Measurements from ENCODE around the gene RNPC3. TPM values are rescaled to one million over a fixed set of nuclear protein-coding genes. Genes with fewer than 3 reads are reported as not detected.
"Not testable (repeated sequence)": the region's sequence is repeated elsewhere in the genome, so short reads cannot be mapped to it uniquely, and the experiment has no call there.

The RNPC3 gene
- total and polyA plus RNA-seq, 2 of the 8 experiments (the other 6 are each of a cell fraction or from before 2014, with no cell fraction given): 10.9 to 12.8 TPM

DNA sequence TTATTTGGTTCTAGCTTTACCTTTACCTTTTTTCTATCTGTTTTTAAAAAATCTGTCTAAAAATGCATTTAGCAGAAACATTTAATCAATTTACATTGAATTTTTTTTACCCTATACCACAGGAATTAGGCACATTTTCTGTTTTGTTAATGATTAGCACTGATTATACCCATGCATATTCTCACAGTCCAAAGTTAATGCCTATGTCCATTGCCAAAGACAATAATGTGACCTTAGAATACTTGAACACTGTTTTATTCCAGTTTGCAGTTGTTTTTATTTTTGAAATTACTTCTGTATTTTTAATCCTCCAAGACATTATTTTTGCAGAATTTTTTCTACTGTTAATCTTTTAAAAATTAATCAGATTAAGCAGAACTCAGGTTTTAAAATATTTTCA lies 34.9 kb downstream of the RNPC3 start (continued):
- no peak for TF ChIP-seq KDM4A (IDR thresholded peaks at IDR 0.05; ENCODE audit: low read depth, low read length, severe bottlenecking)

GRCh38 chr1:103561124-103561523 lies 35.6 kb downstream of the RNPC3 start:
- H3K56ac ChIP-seq (replicated peaks; ENCODE audit: insufficient read length, low read depth, low read length); H3K9me3 ChIP-seq (ENCODE audit: insufficient read depth in 2 of 2, low read depth in 1 of 2, low read length in 1 of 2); FAIRE-seq; H3K18ac ChIP-seq (ENCODE audit: extremely low read depth, low read length); H3K27me3 ChIP-seq (replicated peaks in 1 of 4; ENCODE audit: control insufficient read depth in 3 of 4, extremely low read depth in 1 of 4, insufficient read depth in 3 of 4, low read length in 3 of 4); H2AK5ac ChIP-seq (ENCODE audit: low read depth, low read length); H4K20me1 ChIP-seq (replicated peaks in 1 of 2; ENCODE audit: control insufficient read depth in 1 of 2, insufficient read depth in 2 of 2, low read length in 2 of 2); H3K79me2 ChIP-seq (ENCODE audit: control insufficient read depth in 1 of 2, insufficient read depth in 2 of 2, low read length in 2 of 2); H2AFZ ChIP-seq (ENCODE audit: low read length); H3K4me1 ChIP-seq (replicated peaks in 1 of 4; ENCODE audit: control insufficient read depth in 3 of 4, insufficient read depth in 4 of 4, low read length in 3 of 4); H2BK5ac ChIP-seq (ENCODE audit: low read depth, low read length); H3K27ac ChIP-seq (ENCODE audit: low read depth, low read length); H3K23ac ChIP-seq (ENCODE audit: insufficient read length); CTCF ChIA-PET (ENCODE audit: partially characterized antibody); H3K4ac ChIP-seq (replicated peaks; ENCODE audit: insufficient read length, low read depth, low read length); H3K9ac ChIP-seq (replicated peaks in 1 of 4; ENCODE audit: extremely low read depth in 1 of 4, low read depth in 3 of 4, low read length in 3 of 4); H2BK20ac ChIP-seq (ENCODE audit: low read length); DNase-seq (ENCODE audit: low read depth in 1 of 2, low spot score in 2 of 2); H3K36me3 ChIP-seq (ENCODE audit: control insufficient read depth in 2 of 4, insufficient read depth in 4 of 4, low read length in 3 of 4); H3K14ac ChIP-seq (ENCODE audit: insufficient read length); POLR2A ChIA-PET (ENCODE audit: partially characterized antibody); H2BK15ac ChIP-seq (ENCODE audit: low read length); H3K23me2 ChIP-seq (ENCODE audit: low read depth, low read length); H3K4me3 ChIP-seq (ENCODE audit: extremely low read depth in 1 of 4, insufficient read depth in 2 of 4, low read depth in 3 of 4, low read length in 4 of 4); H4K91ac ChIP-seq (replicated peaks; ENCODE audit: insufficient read length, low read length); H2BK120ac ChIP-seq (replicated peaks; ENCODE audit: low read depth, low read length); H3K4me2 ChIP-seq (ENCODE audit: insufficient read depth in 1 of 2, low read depth in 2 of 2, low read length in 2 of 2); H3K79me1 ChIP-seq (ENCODE audit: low read depth, low read length); H2BK12ac ChIP-seq (ENCODE audit: low read depth, low read length); H4K5ac ChIP-seq (ENCODE audit: insufficient read length, low read depth, low read length); H4K8ac ChIP-seq (ENCODE audit: extremely low read depth, insufficient read depth, low read length): not testable (repeated sequence)
- WGBS, 2 experiments (ENCODE audit: extremely low coverage in 1 of 2, insufficient coverage in 1 of 2, insufficient read length in 1 of 2, insufficient replicate concordance in 2 of 2, low coverage in 1 of 2, low lambda C conversion rate in 2 of 2, missing lambda C conversion rate in 1 of 2): 100% methylated on average over 3 of the region's 3 CpGs; no CpG with 5 or more reads in 1 of the 2 experiments

Measured in H1 (cell line).